ENCODE data around the gene MC4R. TPM values are rescaled to one million over a fixed set of nuclear protein-coding genes. Genes with fewer than 3 reads are reported as not detected.

The MC4R gene
- under 1 TPM; 0.67 to 0.69 TPM for total RNA-seq

GRCh38 chr18:60372596-60372995 lies at the start of gene MC4R:
TSS of gene MC4R (minus strand) at chr18:60372775. CDS start at chr18:60372349, 426 bp downstream.

Measured in melanocyte of skin (primary cell).